Smooth muscle cell (in vitro differentiated cells): Measurements from ENCODE around the gene LVRN. TPM values are rescaled to one million over a fixed set of nuclear protein-coding genes. Genes with fewer than 3 reads are reported as not detected.

Experiments
- DNase-seq: peaks from one replicate; lab custom pipeline; 2025; ENCODE audit not compliant: unreplicated experiment; lab: John Stamatoyannopoulos, UW
- H2AFZ ChIP-seq: fragments of 200-600 bp; sonication (generic); 2 replicates; pipeline ENCODE4 v1.6.0; 2016; ENCODE audit warnings: antibody characterized with exemption, low read depth, mild to moderate bottlenecking
- H3F3A ChIP-seq: fragments of 200-600 bp; sonication (generic); 2 replicates; pipeline ENCODE4 v1.6.0; 2017; ENCODE audit warnings: antibody characterized with exemption, low read depth
- H3K27ac ChIP-seq: fragments of 200-600 bp; sonication (generic); 2 replicates; pipeline ENCODE4 v1.5.1; 2016; ENCODE audit warnings: low read depth, mild to moderate bottlenecking
- H3K27me3 ChIP-seq: fragments of 200-600 bp; sonication (generic); 2 replicates; pipeline ENCODE4 v1.6.1; 2016; ENCODE audit warnings: low read depth, mild to moderate bottlenecking
- H3K36me3 ChIP-seq: fragments of 200-600 bp; sonication (generic); 2 replicates; pipeline ENCODE4 v1.5.1; 2016; ENCODE audit warnings: low read depth
- H3K4me1 ChIP-seq: fragments of 200-600 bp; sonication (generic); 2 replicates; pipeline ENCODE4 v1.5.1; 2016; ENCODE audit warnings: low read depth
- H3K4me2 ChIP-seq: fragments of 200-600 bp; sonication (generic); 2 replicates; pipeline ENCODE4 v1.6.0; 2016; ENCODE audit warnings: mild to moderate bottlenecking
- H3K4me3 ChIP-seq: fragments of 200-600 bp; sonication (generic); 2 replicates; pipeline ENCODE4 v1.5.1; 2016; ENCODE audit warnings: mild to moderate bottlenecking
- H3K79me2 ChIP-seq: fragments of 200-600 bp; sonication (generic); 2 replicates; pipeline ENCODE4 v1.6.0; 2016; ENCODE audit warnings: low read depth, mild to moderate bottlenecking
- H3K9ac ChIP-seq: fragments of 200-600 bp; sonication (generic); 2 replicates; pipeline ENCODE4 v1.6.0; 2016; ENCODE audit warnings: low read depth
- H3K9me3 ChIP-seq: fragments of 200-600 bp; sonication (generic); replicated peaks from 2 replicates; pipeline ENCODE4 v1.5.1; 2016; ENCODE audit warnings: low read depth
- H4K20me1 ChIP-seq: fragments of 200-600 bp; sonication (generic); 2 replicates; pipeline ENCODE4 v1.6.0; 2016; ENCODE audit warnings: low read depth
- WGBS: methylation state at CpG from one replicate; pipeline ENCODE4 v1.1.7; 2016; ENCODE audit warnings: low lambda C conversion rate; 5-methylcytosine and 5-hydroxymethylcytosine counted together
- polyA plus RNA-seq: library from polyadenylated mRNA; unstranded; fragments of >200 nt; fragmentation: Nextera tagmentation; extraction: Ambion mirVana; gene quantifications from 2 replicates; pipeline ENCODE4 v1.2.1, GENCODE V29; 2016
- total RNA-seq: library from RNA; depleted of rRNA; stranded (reverse); fragments of >200 nt; gene quantifications from 2 replicates; pipeline ENCODE4 v1.2.3, GENCODE V29; 2014
- TF ChIP-seq, protein P1 (sequence below): fragments of 200-600 bp; sonication (generic); IDR thresholded peaks from 2 replicates; pipeline ENCODE4 v1.5.1; 2017; ENCODE audit warnings: borderline replicate concordance, mild to moderate bottlenecking, antibody characterized with exemption; ENCODE audit not compliant: insufficient read depth, poor library complexity, severe bottlenecking

The LVRN gene
- total and polyA plus RNA-seq, 2 experiments from 2014 or later, result 0.72 to 0.87 TPM

DNA sequence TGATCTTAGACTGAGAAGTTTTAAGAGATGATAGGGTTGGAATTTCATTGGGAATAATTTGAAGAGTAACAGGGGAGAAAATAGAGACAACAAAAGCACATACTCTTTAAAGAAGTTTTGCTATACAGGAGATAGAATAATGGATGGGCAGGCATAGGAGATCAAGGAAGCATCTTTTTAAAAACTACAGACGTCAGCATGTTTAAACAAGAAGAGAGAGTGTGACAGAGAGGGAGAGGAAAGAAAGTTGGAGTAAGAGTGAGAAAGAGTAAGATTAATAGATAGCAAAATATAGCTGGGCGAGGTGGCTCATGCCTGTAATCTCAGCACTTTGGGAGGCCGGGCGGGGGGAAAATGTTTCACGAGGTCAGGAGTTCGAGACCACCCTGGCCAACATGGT is 5.3 kb upstream of the LVRN start:
- DNase-seq, result no peak
- TF ChIP-seq, protein P1, sequence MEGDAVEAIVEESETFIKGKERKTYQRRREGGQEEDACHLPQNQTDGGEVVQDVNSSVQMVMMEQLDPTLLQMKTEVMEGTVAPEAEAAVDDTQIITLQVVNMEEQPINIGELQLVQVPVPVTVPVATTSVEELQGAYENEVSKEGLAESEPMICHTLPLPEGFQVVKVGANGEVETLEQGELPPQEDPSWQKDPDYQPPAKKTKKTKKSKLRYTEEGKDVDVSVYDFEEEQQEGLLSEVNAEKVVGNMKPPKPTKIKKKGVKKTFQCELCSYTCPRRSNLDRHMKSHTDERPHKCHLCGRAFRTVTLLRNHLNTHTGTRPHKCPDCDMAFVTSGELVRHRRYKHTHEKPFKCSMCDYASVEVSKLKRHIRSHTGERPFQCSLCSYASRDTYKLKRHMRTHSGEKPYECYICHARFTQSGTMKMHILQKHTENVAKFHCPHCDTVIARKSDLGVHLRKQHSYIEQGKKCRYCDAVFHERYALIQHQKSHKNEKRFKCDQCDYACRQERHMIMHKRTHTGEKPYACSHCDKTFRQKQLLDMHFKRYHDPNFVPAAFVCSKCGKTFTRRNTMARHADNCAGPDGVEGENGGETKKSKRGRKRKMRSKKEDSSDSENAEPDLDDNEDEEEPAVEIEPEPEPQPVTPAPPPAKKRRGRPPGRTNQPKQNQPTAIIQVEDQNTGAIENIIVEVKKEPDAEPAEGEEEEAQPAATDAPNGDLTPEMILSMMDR, result no peak
- no peak overlapping the region for H3K27ac ChIP-seq
- peaks cover 17% of the 10 kb centered on the region for H3K27me3 ChIP-seq
- H4K20me1 ChIP-seq, result no peaks in the 10 kb centered on the region
- no peaks in the 10 kb centered on the region for H3K79me2 ChIP-seq
- no peak overlapping the region for H3K4me2 ChIP-seq
- H3K4me3 ChIP-seq, result no peak overlapping the region
- H3K9ac ChIP-seq, result no peak overlapping the region
- H2AFZ ChIP-seq, result no peak overlapping the region
- H3K9me3 ChIP-seq, result no peaks in the 10 kb centered on the region
- no peaks in the 10 kb centered on the region for H3F3A ChIP-seq
- no peaks in the 10 kb centered on the region for H3K4me1 ChIP-seq
- 63% methylated on average over 6 of the region's 6 CpGs for WGBS
- no peaks in the 10 kb centered on the region for H3K36me3 ChIP-seq

DNA sequence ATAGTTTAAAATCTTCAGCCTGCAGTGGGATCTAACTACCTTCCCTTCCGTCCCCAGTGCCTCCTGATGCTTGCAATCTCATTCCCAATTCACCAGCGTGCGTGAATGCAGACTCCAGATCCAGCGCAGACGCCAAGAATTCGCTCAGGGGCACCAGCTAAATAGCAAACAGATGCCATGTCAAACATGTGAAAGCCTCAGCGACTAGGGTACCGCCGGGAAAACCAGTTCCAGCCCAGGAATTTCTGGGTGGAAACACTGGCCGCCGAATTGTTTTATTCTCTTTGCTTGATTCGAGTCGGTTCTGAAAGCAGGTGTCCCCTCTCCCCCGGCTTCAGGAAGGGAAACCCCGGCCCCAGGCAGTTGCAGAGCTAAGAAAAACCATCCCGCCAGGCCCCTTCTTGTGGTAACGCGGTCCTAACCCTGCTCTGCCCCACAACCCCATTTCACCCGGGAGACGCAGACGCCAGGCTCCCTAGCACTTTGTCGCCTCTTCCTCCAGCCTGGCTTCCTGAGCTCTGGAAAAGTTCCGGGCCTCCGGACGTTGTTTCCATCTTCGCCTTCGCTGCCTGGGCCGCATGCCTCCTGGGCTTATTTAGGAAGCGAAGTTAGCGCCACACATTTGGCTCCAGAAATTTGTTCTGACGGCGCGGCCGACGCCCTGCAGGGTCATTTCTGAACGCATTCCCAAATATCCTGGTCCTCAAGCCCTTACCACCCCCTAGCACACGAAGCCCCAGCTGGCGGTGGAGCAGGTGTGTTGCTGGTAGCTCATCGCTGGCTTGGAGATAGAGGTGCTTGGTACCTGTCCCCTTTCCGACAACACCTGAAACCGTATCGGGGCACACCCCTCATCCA is 665 bp upstream of the LVRN start:
- no peak for DNase-seq
- TF ChIP-seq, protein P1, result no peak
- Histone ChIP-seq H3K27me3 (peaks cover 58% of the 10 kb centered on the region), H3K4me1 (no peaks in the 10 kb centered on the region), H3K9ac (no peak overlapping the region), H2AFZ (no peak overlapping the region), H3K36me3 (no peaks in the 10 kb centered on the region), H3K4me3 (peak overlapping the region; percentile 42), H3K4me2 (peak overlapping the region; percentile 81), H3K9me3 (no peaks in the 10 kb centered on the region), H3K27ac (no peak overlapping the region), H3F3A (no peaks in the 10 kb centered on the region), H3K79me2 (no peaks in the 10 kb centered on the region), H4K20me1 (no peaks in the 10 kb centered on the region)
- WGBS, result 45% methylated on average over 42 of the region's 42 CpGs

DNA sequence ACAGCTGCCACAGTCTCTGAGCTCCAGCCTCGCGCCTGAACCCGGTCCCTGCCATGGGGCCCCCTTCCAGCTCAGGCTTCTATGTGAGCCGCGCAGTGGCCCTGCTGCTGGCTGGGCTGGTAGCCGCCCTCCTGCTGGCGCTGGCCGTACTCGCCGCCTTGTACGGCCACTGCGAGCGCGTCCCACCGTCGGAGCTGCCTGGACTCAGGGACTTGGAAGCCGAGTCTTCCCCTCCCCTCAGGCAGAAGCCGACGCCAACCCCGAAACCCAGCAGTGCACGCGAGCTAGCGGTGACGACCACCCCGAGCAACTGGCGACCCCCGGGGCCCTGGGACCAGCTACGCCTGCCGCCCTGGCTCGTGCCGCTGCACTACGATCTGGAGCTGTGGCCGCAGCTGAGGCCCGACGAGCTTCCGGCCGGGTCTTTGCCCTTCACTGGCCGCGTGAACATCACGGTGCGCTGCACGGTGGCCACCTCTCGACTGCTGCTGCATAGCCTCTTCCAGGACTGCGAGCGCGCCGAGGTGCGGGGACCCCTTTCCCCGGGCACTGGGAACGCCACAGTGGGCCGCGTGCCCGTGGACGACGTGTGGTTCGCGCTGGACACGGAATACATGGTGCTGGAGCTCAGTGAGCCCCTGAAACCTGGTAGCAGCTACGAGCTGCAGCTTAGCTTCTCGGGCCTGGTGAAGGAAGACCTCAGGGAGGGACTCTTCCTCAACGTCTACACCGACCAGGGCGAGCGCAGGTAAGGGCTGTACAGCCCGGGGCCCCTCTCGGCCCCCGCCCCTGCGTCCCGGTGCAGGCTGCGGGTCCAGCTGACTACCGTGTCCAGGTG is 509 bp downstream of the LVRN start:
- TF ChIP-seq, protein P1, result no peak
- Histone ChIP-seq H3F3A (no peaks in the 10 kb centered on the region), H3K27ac (no peak overlapping the region), H3K4me3 (peak overlapping the region; percentile 42), H3K27me3 (peaks cover 65% of the 10 kb centered on the region), H3K79me2 (no peaks in the 10 kb centered on the region), H3K4me2 (peak overlapping the region; percentile 81), H3K9ac (no peak overlapping the region), H3K9me3 (no peaks in the 10 kb centered on the region), H3K4me1 (no peaks in the 10 kb centered on the region), H3K36me3 (no peaks in the 10 kb centered on the region), H4K20me1 (no peaks in the 10 kb centered on the region), H2AFZ (no peak overlapping the region)
- DNase-seq, result no peak
- WGBS, result 46% methylated on average over 71 of the region's 71 CpGs
